SK-N-SH (cell line): Measurements from ENCODE around the gene TEX22. TPM values are rescaled to one million over a fixed set of nuclear protein-coding genes. Genes with fewer than 3 reads are reported as not detected.

Source experiments
- CTCF ChIA-PET: fragments of 300-600, 350-600 bp; formaldehyde crosslinking; extraction: SDS; loops from one replicate; lab custom pipeline; 2021; lab: Yijun Ruan, JAX
- POLR2A ChIA-PET: fragments of 350-600 bp; sonication (Branson Sonifier 250); formaldehyde crosslinking; extraction: SDS; loops from one replicate; lab custom pipeline; 2020; ENCODE audit warnings: antibody characterized with exemption, inconsistent platforms; lab: Yijun Ruan, JAX
- DNase-seq: peaks from one replicate; pipeline ENCODE4 v3.0.0; 2012
- H2AFZ ChIP-seq: fragments of 200-600 bp; sonication (generic); 2 replicates; pipeline ENCODE4 v1.8.1; 2016; ENCODE audit warnings: antibody characterized with exemption, mild to moderate bottlenecking, low read depth
- H3F3A ChIP-seq: fragments of 200-600 bp; sonication (generic); replicated peaks from 2 replicates; pipeline ENCODE3; 2016; ENCODE audit warnings: antibody characterized with exemption, mild to moderate bottlenecking; ENCODE audit not compliant: insufficient read depth
- H3K27ac ChIP-seq, 2 experiments: fragments of 200-500 bp in 1 of 2; fragments of 200-600 bp in 1 of 2; sonication (Bioruptor generic) in 1 of 2; sonication (generic), shearing (Covaris generic) in 1 of 2; 2 replicates each; pipeline versions ENCODE4 v1.5.1 to v1.6.1; 2014 to 2016; ENCODE audit warnings: low read depth in 2 of 2, inconsistent platforms in 1 of 2, low read length in 1 of 2, mild to moderate bottlenecking in 1 of 2, mixed read lengths in 1 of 2
- H3K27me3 ChIP-seq: fragments of 200-600 bp; sonication (generic), shearing (Covaris generic); 2 replicates; pipeline ENCODE4 v1.6.1; 2016; ENCODE audit warnings: mixed run types; ENCODE audit not compliant: insufficient read depth
- H3K36me3 ChIP-seq, 2 experiments: fragments of 200-500 bp in 1 of 2; fragments of 200-600 bp in 1 of 2; sonication (Bioruptor generic) in 1 of 2; sonication (generic) in 1 of 2; replicated peaks in 1 of 2; 2 replicates each; pipeline versions ENCODE3 to v1.5.1; 2014 to 2016; ENCODE audit warnings: low read length in 1 of 2, mild to moderate bottlenecking in 1 of 2; ENCODE audit not compliant: insufficient read depth in 2 of 2, control insufficient read depth in 1 of 2
- H3K4me1 ChIP-seq, 2 experiments: fragments of 200-500 bp in 1 of 2; fragments of 200-600 bp in 1 of 2; sonication (Bioruptor generic) in 1 of 2; sonication (generic), shearing (Covaris generic) in 1 of 2; 2 replicates each; pipeline versions ENCODE4 v1.5.1 to v1.6.1; 2014 to 2016; ENCODE audit warnings: low read depth in 1 of 2, low read length in 1 of 2, mixed run types in 1 of 2; ENCODE audit not compliant: insufficient read depth in 2 of 2, control insufficient read depth in 1 of 2
- H3K4me2 ChIP-seq: fragments of 200-600 bp; sonication (generic), shearing (Covaris generic); 2 replicates; pipeline ENCODE4 v1.6.1; 2017; ENCODE audit warnings: mixed run types
- H3K4me3 ChIP-seq, 2 experiments: fragments of 200-500 bp in 1 of 2; fragments of 200-600 bp in 1 of 2; sonication (Bioruptor generic) in 1 of 2; sonication (generic), shearing (Covaris generic) in 1 of 2; 2 replicates each; pipeline versions ENCODE4 v1.5.1 to v1.8.1; 2014 to 2016; ENCODE audit warnings: low read depth in 2 of 2, inconsistent platforms in 1 of 2, low read length in 1 of 2, mild to moderate bottlenecking in 1 of 2, mixed read lengths in 1 of 2, moderate library complexity in 1 of 2
- H3K79me2 ChIP-seq: fragments of 200-600 bp; sonication (generic); 2 replicates; pipeline ENCODE4 v1.8.1; 2017; ENCODE audit warnings: mild to moderate bottlenecking; ENCODE audit not compliant: insufficient read depth
- H3K9ac ChIP-seq: fragments of 200-600 bp; sonication (generic); 2 replicates; pipeline ENCODE4 v1.6.1; 2017; ENCODE audit warnings: mixed run types
- H3K9me2 ChIP-seq: fragments of 200-600 bp; sonication (generic); 2 replicates; pipeline ENCODE4 v1.6.1; 2017; ENCODE audit warnings: mixed run types
- H3K9me3 ChIP-seq: fragments of 200-600 bp; sonication (generic); 2 replicates; pipeline ENCODE4 v1.6.1; 2017; ENCODE audit warnings: mixed run types, mild to moderate bottlenecking, moderate library complexity
- H4K20me1 ChIP-seq: fragments of 200-600 bp; sonication (generic); 2 replicates; pipeline ENCODE4 v1.6.1; 2017; ENCODE audit warnings: mild to moderate bottlenecking, mixed run types; ENCODE audit not compliant: insufficient read depth
- CHD2 ChIP-seq: fragments of 150-350 bp; IDR thresholded peaks from 2 replicates; pipeline ENCODE4 v1.6.1; 2018; ENCODE audit warnings: low read length; ENCODE audit not compliant: partially characterized antibody
- ELF1 ChIP-seq: IDR thresholded peaks from 2 replicates; pipeline ENCODE4 v1.4.0; 2012
- EP300 ChIP-seq, 2 experiments: IDR thresholded peaks; 2 replicates each; pipeline versions ENCODE4 v1.4.0 to v1.6.1; 2012; ENCODE audit warnings: borderline replicate concordance in 1 of 2, low read depth in 1 of 2, low read length in 1 of 2
- FOSL2 ChIP-seq: IDR thresholded peaks from 2 replicates; pipeline ENCODE4 v1.4.0; 2012; ENCODE audit warnings: low read depth, mild to moderate bottlenecking, moderate library complexity, borderline replicate concordance
- IRF3 ChIP-seq: fragments of 150-350 bp; IDR thresholded peaks from 2 replicates; pipeline ENCODE4 v1.6.1; 2016; ENCODE audit warnings: mild to moderate bottlenecking, low read depth, low read length
- MXI1 ChIP-seq: IDR thresholded peaks from 2 replicates; pipeline ENCODE4 v1.6.1; 2012; ENCODE audit warnings: mild to moderate bottlenecking, low read depth, low read length, improper control_type of control experiment
- NRF1 ChIP-seq: IDR thresholded peaks from 2 replicates; pipeline ENCODE4 v1.6.1; 2012; ENCODE audit warnings: low read depth, mild to moderate bottlenecking, low read length
- RXRA ChIP-seq: IDR thresholded peaks from 2 replicates; pipeline ENCODE4 v1.4.0; 2012; ENCODE audit warnings: low read depth, mild to moderate bottlenecking, borderline replicate concordance
- SIN3A ChIP-seq: IDR thresholded peaks from 2 replicates; pipeline ENCODE4 v1.6.1; 2012; ENCODE audit warnings: low read depth, mild to moderate bottlenecking, low read length, moderate library complexity, borderline replicate concordance
- SMC3 ChIP-seq: IDR thresholded peaks from 2 replicates; pipeline ENCODE4 v1.6.1; 2012; ENCODE audit warnings: low read depth, low read length, improper control_type of control experiment
- TCF12 ChIP-seq: IDR thresholded peaks from 2 replicates; pipeline ENCODE4 v1.4.0; 2012
- YY1 ChIP-seq: IDR thresholded peaks from 2 replicates; pipeline ENCODE4 v1.4.0; 2012; ENCODE audit warnings: low read depth, mild to moderate bottlenecking
- WGBS: methylation state at CpG from one replicate; pipeline ENCODE4 v1.1.6; 2017; ENCODE audit warnings: low lambda C conversion rate; 5-methylcytosine and 5-hydroxymethylcytosine counted together
- polyA plus RNA-seq, 3 experiments: library from polyadenylated mRNA; depleted of rRNA; stranded (reverse); fragments of >200 nt; gene quantifications; 2 replicates each; pipeline ENCODE4 v1.2.3, GENCODE V29; 2012
- TF ChIP-seq, protein P1 (sequence below): IDR thresholded peaks from 2 replicates; pipeline ENCODE4 v1.6.1; 2012; ENCODE audit warnings: mild to moderate bottlenecking, low read depth, low read length, moderate library complexity
- TF ChIP-seq, protein P2 (sequence below): IDR thresholded peaks from 2 replicates; pipeline ENCODE4 v1.4.0; 2012; ENCODE audit warnings: low read depth

TEX22 gene
- polyA plus RNA-seq, 1 of the 3 experiments (the other 2 are of a cell fraction) = 0.26 TPM

- Histone ChIP-seq H3K79me2 (peaks cover 32% of the 10 kb centered on the region; the same call in 1 of the 2 replicates), H3K4me3 (no peak overlapping the region), H3K36me3 (peaks cover 11 to 58% of the 10 kb centered on the region in 2 experiments), H3K4me2 (no peak overlapping the region), H3K9me2 (no peaks in the 10 kb centered on the region), H3K27me3 (no peaks in the 10 kb centered on the region), H3K4me1 (peaks cover 0 to 23% of the 10 kb centered on the region in 2 experiments; a peak in 1 of 4 replicates), H2AFZ (no peak overlapping the region), H4K20me1 (peaks cover 19% of the 10 kb centered on the region)
- WGBS = 98% methylated on average over 22 of the region's 47 CpGs
- CTCF ChIA-PET = interaction anchor here (4.5 to 5.8 kb wide), 4 partner anchors 21 to 79 kb away, joined by 19 to 35 read pairs (median 26); partner anchors contain the start of gene TEDC1
- DNase-seq = no peak
- no peak for TF ChIP-seq TCF12
- TF ChIP-seq NRF1 = no peak
- TF ChIP-seq RXRA = no peak
- TF ChIP-seq, protein P1, sequence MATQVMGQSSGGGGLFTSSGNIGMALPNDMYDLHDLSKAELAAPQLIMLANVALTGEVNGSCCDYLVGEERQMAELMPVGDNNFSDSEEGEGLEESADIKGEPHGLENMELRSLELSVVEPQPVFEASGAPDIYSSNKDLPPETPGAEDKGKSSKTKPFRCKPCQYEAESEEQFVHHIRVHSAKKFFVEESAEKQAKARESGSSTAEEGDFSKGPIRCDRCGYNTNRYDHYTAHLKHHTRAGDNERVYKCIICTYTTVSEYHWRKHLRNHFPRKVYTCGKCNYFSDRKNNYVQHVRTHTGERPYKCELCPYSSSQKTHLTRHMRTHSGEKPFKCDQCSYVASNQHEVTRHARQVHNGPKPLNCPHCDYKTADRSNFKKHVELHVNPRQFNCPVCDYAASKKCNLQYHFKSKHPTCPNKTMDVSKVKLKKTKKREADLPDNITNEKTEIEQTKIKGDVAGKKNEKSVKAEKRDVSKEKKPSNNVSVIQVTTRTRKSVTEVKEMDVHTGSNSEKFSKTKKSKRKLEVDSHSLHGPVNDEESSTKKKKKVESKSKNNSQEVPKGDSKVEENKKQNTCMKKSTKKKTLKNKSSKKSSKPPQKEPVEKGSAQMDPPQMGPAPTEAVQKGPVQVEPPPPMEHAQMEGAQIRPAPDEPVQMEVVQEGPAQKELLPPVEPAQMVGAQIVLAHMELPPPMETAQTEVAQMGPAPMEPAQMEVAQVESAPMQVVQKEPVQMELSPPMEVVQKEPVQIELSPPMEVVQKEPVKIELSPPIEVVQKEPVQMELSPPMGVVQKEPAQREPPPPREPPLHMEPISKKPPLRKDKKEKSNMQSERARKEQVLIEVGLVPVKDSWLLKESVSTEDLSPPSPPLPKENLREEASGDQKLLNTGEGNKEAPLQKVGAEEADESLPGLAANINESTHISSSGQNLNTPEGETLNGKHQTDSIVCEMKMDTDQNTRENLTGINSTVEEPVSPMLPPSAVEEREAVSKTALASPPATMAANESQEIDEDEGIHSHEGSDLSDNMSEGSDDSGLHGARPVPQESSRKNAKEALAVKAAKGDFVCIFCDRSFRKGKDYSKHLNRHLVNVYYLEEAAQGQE = no peak
- no peak for TF ChIP-seq EP300 (IDR thresholded peaks at IDR 0.05; ENCODE audit: borderline replicate concordance in 1 of 2, low read depth in 1 of 2, low read length in 1 of 2)
- TF ChIP-seq, protein P2, sequence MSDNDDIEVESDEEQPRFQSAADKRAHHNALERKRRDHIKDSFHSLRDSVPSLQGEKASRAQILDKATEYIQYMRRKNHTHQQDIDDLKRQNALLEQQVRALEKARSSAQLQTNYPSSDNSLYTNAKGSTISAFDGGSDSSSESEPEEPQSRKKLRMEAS = no peak
- no peak for TF ChIP-seq YY1
- TF ChIP-seq IRF3 = no peak
- no peak for TF ChIP-seq CHD2
- TF ChIP-seq SIN3A = no peak
- TF ChIP-seq FOSL2 = no peak
- no peak for TF ChIP-seq MXI1
- TF ChIP-seq ELF1 = no peak
- TF ChIP-seq SMC3 = no peak
- TF ChIP-seq, all 33 proteins: peak for 0
- Histone ChIP-seq H3K9ac (no peak overlapping the region), H3K27ac (no peak overlapping the region; a peak in 1 of 4 replicates), H3K9me3 (no peaks in the 10 kb centered on the region), H3F3A (no peaks in the 10 kb centered on the region)
- POLR2A ChIA-PET = no interaction called here
These were observed 51.2 kb downstream of the TEX22 start for GRCh38 chr14:105449276-105450122.
